Measurements from ENCODE around the gene MAPK7.
"Not testable (repeated sequence)": the region's sequence is repeated elsewhere in the genome, so short reads cannot be mapped to it uniquely, and the experiment has no call there.

Gene MAPK7

GRCh38 chr17:19343671-19344151 is 34.6 kb upstream of the MAPK7 start:
- no peak for DNase-seq

DNA sequence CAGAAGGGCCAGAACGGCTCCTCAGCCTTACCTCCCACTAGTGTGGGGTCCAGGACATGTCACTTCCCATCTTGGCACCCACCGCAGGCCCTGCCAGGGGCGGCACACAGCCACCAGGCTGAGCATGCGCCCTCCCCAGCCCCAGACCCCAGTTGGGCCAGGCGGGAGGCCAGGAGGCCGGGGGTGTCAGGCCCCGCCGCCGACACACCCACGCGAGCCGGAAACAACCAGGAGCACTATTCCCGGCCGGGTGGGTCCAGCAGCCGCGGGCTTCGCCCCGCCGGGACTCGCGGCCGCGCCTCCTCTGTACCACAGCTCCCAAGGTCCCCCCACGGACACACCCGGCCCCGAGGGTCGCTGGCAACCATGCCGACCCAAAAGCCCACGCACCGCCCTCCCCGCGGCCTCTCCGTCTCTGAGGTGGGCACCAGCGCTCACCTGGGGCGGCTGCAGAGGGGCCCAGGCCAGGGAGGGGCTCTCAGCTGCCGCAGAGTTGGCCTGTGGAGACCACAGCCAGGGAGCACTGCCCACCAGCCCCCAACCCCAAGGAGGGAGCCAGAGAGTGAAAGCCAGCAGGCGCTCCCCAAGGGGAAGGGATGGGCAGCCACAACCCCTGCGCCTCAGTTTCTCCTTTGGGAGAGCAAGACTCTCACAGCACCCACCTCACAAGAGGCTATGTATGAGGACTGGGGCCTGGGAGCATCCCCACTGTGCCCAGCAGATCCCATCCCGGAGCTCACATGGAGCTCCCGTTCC is 33.8 kb upstream of the MAPK7 start:
- DNase-seq = no peak

DNA sequence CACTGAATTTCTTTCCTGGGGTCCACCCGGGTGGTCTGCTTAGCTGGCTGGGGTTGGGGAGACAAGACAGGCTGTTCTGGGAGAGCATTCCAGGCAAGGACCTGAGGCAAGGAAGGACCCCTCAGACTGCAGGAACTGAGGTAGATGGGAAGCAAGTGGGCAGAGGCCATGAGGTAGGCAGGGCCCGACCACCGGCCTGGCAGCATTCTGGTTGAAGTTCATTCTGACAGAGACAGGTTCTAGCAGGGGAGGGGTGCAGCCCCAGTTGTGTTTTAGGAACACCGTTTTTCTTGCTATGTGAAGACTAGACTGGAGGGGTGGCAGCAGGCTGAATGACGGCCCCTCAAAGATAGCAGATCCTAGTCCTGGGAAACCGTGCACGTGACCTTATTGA is 33.2 kb upstream of the MAPK7 start:
- DNase-seq = no peak

DNA sequence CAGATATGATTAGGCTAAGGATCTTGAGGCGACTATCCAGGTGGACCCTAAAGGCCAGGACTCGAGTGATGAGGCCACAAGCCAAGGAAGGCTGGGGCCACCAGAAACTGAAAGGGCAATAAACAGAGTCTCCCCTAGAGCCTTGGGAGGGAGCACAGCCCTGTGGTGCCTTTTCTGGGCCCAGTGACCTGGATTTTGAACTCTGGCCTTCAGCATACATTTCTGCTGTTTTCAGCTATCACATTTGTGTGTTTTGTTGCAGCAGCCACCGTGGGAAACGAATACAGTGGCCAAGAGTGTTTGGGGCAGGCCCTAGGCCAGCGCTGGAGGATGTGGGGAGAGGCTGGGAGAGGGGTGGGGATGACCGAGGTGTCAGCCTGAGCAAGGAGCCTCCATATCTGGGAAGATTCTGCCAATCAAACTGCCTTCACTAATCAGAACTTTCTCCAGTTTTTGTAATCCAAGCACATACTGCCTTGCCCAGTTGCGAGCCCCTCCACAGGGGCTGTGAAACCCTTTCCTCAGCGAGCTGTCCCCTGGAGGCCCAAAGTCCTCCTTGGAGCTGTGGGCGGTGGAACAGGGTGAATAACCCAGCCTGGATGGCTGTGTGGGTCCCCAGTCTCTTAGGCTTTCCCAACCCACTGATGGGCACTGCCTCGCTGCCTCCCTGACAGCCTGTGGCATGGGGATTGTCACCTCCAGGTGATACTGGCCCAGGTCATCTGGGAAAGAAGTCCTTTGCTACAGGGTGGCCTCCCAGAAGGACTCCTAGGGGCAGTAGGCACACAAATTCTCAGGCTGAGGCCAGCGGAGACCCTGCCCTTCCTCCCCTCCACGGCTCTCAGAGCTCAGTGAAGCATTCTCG is 32.6 kb upstream of the MAPK7 start:
- no peak for DNase-seq

- no peak for DNase-seq
Observed at GRCh38 chr17:19346351-19347255, 31.7 kb upstream of the MAPK7 start.

DNA sequence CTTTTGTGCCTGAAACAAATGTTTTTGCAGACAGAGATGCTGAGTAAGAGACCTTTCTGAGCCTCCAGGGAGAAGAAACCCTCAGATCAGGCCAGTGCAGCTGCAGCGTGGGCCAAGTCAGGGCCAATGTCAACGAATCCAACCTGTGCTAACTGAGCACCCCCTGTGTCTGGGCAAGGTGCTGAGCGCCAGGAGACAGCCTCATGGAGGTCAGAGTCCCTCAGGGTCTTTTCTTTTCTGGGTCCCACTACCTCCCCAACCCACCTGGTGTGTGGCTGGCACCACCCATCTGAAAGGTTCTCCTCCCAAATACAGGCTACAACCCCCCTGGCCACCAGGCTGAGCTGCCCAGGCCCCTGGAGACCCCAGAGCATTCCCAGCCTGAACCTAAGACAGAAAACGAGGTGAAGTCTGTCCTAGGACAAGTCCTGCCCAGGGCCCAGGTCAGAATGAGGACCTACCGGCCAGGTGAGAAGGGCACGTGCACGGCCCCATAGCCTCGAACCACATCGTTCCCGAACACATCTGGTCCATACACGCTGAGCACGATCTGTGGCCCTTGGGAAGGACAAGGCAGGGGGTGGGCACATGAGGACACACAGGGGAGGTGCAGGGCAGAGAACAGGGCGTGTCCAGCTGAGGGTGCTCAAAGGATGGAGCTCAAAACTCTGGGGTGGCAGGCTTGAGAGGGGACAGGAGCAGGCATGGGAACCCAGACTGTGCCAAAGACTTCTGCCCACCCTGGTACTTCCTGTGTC is 30.8 kb upstream of the MAPK7 start:
- no peak for DNase-seq

- DNase-seq = no peak
Observed at GRCh38 chr17:19348081-19348650, 30.1 kb upstream of the MAPK7 start.

DNA sequence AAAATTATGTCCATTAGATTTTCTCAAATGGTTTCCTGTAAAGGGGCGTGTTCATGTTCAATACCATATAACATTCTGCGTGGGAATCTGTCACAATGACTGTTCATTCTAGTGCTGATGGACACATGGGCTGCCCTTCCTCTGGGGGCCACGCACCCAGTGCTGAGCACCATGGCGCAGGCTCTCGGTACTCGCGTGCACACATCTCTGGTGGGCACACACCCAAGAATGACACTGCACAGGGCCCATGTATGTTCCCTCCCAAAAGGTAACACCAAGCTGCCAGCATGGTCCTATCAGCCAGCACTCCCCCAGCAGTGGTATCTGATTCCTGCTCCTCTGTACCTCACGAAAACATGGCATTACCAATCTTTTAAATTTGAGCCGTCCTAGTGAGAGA is 29.5 kb upstream of the MAPK7 start:
- no peak for DNase-seq

DNA sequence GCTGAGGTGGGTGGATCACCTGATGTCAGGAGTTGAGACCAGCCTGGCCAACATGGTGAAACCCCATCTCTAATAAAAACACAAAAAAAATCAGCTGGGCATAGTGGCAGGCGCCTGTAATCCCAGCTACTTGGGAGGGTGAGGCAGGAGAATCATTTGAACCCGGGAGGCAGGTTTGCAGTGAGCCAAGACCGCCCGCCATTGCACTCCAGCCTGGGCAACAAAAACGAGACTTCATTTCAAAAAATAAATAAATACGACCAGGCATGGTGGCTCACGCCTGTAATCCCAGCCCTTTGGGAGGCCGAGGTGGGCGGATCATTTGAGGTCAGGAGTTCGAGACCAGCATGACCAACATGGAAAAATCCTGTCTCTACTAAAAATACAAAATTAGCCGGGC is 24.9 kb upstream of the MAPK7 start:
- not testable (repeated sequence) for DNase-seq

GRCh38 chr17:19354748-19355147 is 23.6 kb upstream of the MAPK7 start:
- no peak for DNase-seq

DNA sequence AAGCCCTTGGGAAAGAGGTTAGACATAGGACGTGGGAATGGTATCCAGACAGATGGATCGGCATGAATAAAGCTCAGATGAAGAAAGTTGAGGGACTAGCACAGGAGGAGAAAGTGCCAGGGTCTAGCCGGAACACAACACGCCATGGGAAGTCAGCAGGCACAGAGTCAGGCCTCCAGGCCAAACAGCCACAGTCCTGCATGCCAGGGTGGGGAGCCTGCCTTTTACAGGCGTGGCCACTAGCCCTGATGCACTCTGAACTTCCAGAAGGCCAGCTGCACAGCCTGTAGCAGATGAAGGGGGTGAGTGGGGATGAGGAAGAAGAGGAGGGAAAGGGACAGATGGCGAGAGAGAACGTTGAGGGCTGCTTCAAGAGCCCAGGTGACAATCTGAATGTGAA is 20.9 kb upstream of the MAPK7 start:
- DNase-seq = no peak

GRCh38 chr17:19357761-19358160 is 20.5 kb upstream of the MAPK7 start:
- DNase-seq = no peak

GRCh38 chr17:19359151-19359550 is 19.1 kb upstream of the MAPK7 start:
- DNase-seq = no peak

GRCh38 chr17:19359856-19360255 is 18.4 kb upstream of the MAPK7 start:
- DNase-seq = no peak

DNA sequence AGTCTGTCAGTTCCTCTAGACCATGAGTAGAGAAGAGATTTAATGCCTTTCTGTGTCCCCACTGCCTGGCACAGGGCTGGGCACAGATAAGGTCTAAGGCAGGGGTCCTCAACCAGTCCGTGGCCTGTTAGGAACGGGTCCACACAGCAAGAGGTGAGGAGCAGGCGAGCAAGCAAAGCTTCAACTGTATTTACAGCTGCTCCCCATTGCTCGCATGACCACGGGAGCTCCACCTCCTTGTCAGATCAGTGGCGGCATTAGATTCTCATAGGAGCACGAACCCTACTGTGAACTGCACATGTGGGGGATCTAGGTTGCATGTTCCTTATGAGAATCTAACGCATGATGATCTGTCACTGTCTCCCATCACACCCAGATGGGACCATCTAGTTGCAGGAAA is 17.5 kb upstream of the MAPK7 start:
- no peak for DNase-seq

DNA sequence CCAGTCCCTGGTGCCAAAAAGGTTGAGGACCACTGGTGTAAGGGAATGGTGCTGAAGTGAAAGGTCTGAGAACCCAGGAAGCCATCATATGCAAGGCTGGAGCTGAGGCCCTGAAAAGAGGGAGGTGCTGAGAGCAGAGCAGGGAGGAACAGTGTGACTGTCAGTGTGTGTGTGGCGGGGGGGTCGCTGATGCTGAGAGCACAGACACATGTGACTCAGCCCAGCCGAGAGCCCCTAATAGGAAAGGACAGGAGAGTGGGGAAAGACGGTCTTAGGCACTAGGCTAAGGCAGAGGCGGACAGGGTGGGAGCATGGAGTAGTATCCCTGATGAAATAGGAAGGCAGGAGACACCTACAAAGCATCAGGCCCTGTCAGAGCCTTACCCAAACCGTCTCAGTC is 17.0 kb upstream of the MAPK7 start:
- no peak for DNase-seq

DNA sequence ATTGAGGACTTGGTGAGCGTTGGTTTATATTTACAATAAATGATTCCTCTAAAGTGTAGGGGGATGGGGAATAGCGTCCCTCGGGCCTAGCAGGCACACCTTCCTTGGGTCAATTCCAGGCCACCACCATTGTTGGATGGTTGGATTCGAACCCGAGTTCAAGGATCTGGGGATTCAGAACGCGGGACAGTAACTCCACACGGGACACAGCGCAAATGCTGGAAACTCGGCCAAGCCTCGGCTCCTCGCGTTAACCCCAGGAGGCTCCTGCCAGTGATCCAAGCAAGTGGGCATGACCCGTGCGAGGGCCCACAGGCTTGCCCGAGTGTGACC is 16.4 kb upstream of the MAPK7 start:
- DNase-seq = no peak

GRCh38 chr17:19362277-19363113 is 15.8 kb upstream of the MAPK7 start, which contains the start of gene B9D1:
Gene B9D1 (minus strand): TSS chr17:19362723. CDS start chr17:19362569, 154 bp downstream.
- DNase-seq = peak; percentile 96

DNA sequence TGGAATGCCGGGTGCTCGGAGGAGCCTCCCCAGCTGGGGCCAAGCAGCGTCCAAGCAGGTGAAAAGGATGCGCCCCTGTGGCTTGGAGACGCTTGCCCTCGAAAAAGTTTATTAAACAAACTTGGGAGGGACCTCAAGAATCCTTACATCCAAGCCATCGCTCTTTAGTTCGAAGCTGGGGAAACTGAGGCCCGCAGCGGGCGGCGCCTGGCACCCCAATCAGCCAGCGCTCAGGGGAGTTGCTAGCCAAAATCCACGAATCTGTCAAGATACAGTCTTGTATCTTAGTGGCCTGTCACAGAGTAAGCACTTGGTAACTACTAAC is 15.2 kb upstream of the MAPK7 start:
- DNase-seq = no peak

DNA sequence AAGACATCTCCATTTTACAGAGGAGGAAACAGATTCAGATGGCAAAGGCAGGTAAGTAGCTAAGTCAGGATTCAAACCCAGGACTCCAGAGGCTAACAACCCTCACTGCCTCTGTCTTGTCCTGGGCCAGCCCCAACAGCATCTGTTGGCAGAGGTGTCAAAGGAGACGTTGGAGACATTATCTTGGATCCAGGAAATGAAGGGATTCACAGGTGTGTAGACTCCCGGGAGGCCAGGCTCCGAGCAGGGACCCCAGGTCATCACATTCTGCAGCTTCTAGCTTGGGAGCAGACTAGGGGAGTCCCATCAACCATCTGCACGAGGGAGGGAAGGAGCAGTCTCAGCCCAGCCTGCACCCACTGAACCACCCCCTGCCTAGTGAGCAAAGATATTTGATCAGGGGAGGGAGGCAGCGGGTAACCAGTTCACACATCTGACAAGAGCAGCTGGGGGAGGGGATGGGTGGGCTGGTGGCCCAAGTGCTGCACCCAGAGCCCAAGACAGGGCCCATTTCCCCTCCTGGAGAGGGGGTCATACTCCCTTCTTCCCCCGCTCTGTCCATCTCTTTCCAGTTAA is 14.8 kb upstream of the MAPK7 start:
- DNase-seq = no peak
